GM06990 (cell line): ENCODE measurements around the gene ADAMTS2.

ENCODE experiments used
- DNase-seq: peaks from one replicate; pipeline ENCODE4 v3.0.0-alpha.2; 2011; ENCODE audit not compliant: insufficient read length; ENCODE audit errors: extremely low read depth
- H3K27me3 ChIP-seq: replicated peaks from 2 replicates; pipeline ENCODE4 v1.6.0; 2011; ENCODE audit warnings: low read length; ENCODE audit not compliant: control insufficient read depth, insufficient read depth
- H3K36me3 ChIP-seq: 2 replicates; pipeline ENCODE4 v1.5.1; 2011; ENCODE audit warnings: low read length; ENCODE audit not compliant: control insufficient read depth, insufficient read depth
- H3K4me3 ChIP-seq: replicated peaks from 2 replicates; pipeline ENCODE4 v1.5.1; 2011; ENCODE audit warnings: low read depth, mild to moderate bottlenecking, control low read depth, low read length
- TF ChIP-seq, protein P1 (sequence below): IDR thresholded peaks from 2 replicates; pipeline ENCODE4 v1.5.1; 2011; ENCODE audit warnings: low read length, control low read depth, mild to moderate bottlenecking, inconsistent platforms; ENCODE audit not compliant: insufficient read depth, poor library complexity, severe bottlenecking

Gene ADAMTS2

DNA sequence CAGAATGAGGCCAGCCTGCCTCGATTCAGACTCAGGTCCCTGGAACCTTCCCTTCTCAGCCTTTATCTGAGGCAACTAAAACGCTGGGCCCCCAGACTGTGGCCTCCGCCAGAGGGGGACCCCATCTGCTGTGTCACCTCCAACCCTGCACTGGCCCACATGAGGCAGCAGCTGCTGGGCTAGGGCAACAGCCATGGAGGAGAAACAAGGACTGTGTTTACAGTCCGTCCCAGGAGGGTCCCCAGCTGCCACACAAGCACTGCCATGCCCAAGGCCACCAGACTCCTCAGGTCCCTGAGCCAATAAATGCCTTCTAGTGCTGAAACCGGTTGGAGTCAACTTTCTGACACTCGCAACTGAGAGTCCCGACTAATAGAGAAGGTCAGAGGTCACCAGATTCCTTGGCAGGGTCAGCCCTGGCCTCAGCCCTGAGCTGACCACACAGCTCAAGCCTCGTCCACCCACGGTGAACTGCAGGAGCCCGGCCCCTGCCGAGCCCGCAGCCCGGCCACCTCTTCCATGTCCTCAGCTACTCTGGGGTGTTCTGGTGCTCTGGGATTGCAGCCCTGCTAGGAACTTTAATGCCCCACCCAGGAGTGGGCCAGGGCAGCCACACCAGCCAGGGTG is 208.1 kb downstream of the ADAMTS2 start:
- H3K36me3 ChIP-seq: no peaks in the 10 kb centered on the region
- TF ChIP-seq, protein P1, sequence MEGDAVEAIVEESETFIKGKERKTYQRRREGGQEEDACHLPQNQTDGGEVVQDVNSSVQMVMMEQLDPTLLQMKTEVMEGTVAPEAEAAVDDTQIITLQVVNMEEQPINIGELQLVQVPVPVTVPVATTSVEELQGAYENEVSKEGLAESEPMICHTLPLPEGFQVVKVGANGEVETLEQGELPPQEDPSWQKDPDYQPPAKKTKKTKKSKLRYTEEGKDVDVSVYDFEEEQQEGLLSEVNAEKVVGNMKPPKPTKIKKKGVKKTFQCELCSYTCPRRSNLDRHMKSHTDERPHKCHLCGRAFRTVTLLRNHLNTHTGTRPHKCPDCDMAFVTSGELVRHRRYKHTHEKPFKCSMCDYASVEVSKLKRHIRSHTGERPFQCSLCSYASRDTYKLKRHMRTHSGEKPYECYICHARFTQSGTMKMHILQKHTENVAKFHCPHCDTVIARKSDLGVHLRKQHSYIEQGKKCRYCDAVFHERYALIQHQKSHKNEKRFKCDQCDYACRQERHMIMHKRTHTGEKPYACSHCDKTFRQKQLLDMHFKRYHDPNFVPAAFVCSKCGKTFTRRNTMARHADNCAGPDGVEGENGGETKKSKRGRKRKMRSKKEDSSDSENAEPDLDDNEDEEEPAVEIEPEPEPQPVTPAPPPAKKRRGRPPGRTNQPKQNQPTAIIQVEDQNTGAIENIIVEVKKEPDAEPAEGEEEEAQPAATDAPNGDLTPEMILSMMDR: no peak
- no peak overlapping the region for H3K4me3 ChIP-seq
- H3K27me3 ChIP-seq: no peaks in the 10 kb centered on the region
- no peak for DNase-seq

DNA sequence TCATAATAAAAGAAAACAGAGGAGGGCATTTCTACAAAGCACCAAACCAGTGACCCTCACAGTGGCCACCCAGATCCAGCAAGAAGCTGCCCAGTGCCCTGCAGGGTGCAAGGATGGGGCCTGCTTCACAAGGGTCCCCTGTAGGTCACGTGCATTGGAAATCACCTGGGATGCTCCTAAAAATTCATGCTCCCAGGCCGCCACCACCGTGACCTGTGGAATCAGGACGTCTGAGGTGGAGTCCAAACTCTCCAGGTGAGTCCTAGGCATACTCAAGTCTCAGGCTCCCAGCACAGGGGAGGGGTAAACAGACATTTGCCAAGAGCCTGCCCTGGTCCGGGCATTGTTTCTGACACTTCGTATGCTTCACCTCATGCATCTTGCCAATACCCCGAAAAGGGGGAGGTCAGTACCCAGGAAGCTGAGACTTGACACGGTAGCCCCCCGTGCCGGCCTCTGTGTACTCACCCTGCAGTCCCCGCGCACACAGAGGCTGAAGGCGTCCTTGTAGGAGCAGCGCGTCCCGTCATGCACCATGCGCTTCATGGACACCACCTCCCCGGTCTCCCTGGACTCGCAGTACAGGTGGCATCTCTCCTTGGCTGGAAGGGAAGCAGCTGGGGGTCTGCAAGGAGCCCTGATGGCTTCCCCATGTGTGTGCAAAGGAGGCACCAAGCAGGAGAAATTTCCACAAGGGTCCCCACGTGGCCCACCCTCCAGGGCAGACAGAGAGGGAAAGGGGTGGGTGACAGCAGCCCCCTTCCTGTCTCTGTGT is 209.6 kb downstream of the ADAMTS2 start:
- DNase-seq: no peak
- TF ChIP-seq, protein P1: no peak
- no peak overlapping the region for H3K4me3 ChIP-seq
- H3K36me3 ChIP-seq: no peaks in the 10 kb centered on the region
- H3K27me3 ChIP-seq: no peaks in the 10 kb centered on the region

DNA sequence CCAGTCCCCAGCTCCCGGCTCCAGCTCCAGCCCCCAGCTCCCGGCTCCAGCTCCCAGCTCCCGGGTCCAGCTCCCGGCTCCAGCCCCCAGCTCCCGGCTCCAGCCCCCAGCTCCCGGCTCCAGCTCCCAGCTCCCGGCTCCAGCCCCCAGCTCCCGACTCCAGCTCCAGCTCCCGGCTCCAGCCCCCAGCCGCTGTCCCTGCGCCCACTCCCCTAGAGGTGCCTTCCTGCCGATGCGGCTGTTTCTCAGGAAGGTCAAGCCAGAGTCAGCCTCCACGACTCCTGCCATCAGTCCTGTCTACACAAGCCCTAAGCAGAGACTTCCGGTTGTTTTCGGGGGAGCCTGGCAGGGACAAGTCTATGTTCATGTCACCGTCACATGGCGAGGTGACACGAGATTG is 210.3 kb downstream of the ADAMTS2 start:
- Histone ChIP-seq H3K4me3 (no peak overlapping the region), H3K27me3 (no peaks in the 10 kb centered on the region), H3K36me3 (no peaks in the 10 kb centered on the region)
- TF ChIP-seq, protein P1: no peak
- DNase-seq: no peak

DNA sequence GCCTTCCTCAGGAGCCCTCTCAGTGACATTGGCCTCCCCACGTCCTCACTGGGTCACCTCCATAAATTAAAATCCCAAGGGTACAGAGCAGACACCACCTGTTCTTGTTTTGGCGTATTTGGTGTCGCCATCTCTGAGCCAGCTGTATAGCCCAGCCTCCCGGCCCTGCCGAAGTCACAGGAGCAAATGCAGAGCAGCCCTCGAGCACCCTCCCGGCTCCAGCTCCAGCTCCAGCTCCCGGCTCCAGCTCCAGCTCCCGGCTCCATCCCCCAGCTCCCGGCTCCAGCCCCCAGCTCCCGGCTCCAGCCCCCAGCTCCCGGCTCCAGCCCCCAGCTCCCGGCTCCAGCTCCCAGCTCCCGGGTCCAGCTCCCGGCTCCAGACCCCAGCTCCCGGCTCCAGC is 210.8 kb downstream of the ADAMTS2 start:
- TF ChIP-seq, protein P1: no peak
- no peaks in the 10 kb centered on the region for H3K27me3 ChIP-seq

DNA sequence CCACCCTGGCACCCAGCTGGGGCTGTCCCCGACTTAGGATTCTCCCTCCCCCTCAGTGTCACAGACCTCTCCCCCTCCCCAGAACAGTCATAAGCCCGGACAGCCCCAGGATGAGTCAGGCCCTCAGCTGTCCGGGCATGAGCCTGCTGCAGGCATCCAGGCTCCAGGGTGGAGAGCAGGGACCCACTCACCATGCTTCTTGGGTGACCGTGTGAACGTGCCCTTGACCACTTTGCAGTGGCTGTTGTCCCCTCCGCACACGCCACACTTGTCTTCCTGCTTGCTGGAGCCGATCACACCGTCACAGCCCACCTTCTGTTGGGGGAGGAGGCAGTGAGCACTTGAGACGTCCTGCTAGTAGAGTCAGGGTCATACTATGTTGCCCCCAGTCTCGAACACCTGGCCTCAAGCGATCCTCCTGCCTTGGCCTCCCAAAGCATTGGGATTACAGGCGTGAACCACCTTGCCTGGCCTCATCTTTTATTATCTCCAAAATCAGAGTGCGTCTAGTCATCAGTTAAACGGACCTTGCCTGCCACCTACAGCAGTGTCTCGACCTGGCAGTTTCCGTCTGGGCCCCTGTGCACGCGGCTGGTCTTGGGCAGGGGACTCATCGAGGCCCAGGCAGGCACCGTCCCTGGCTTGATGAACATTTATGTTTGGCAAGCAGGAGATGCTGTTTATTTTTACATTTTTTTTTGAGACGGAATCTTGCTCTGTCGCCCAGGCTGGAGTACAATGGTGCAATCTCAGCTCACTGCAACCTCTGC is 212.5 kb downstream of the ADAMTS2 start:
- Histone ChIP-seq H3K36me3 (no peaks in the 10 kb centered on the region), H3K4me3 (no peak overlapping the region), H3K27me3 (no peaks in the 10 kb centered on the region)
- TF ChIP-seq, protein P1: no peak
- no peak for DNase-seq

More for the DNA sequence above, 210.8 kb downstream of the ADAMTS2 start:
- no peaks in the 10 kb centered on the region for H3K36me3 ChIP-seq
- no peak for DNase-seq
- no peak overlapping the region for H3K4me3 ChIP-seq
